HepG2 (cell line): ENCODE data around the gene AGPAT2. TPM values are rescaled to one million over a fixed set of nuclear protein-coding genes. Genes with fewer than 3 reads are reported as not detected.

Source experiments
- ATAC-seq: fragments of 200-7000 bp; cut with Tn5 transposase; 3 replicates; pipeline ENCODE4 v1.9.1; 2020; ENCODE audit warnings: mild to moderate bottlenecking, moderate library complexity
- BruUV-seq: library from RNA; stranded (reverse); fragments of 400-500 nt; replicated peaks from 2 replicates; lab custom pipeline; 2021; lab: Mats Ljungman, UMichigan
- CTCF ChIA-PET: fragments of 300-600 bp; formaldehyde crosslinking; extraction: SDS; loops from one replicate; lab custom pipeline; 2021; ENCODE audit warnings: low total read pairs, inconsistent platforms, low intra/inter-chr PET ratio; lab: Yijun Ruan, JAX
- POLR2A ChIA-PET: fragments of 350-600 bp; sonication (Branson Sonifier 250); formaldehyde crosslinking; loops from one replicate; lab custom pipeline; 2020; ENCODE audit warnings: antibody characterized with exemption, inconsistent platforms; lab: Yijun Ruan, JAX
- DNase-seq: peaks from one replicate; pipeline ENCODE4 v3.0.0-alpha.2; 2015; ENCODE audit warnings: low spot score
- FAIRE-seq: peaks from 3 replicates; lab custom pipeline; 2011; peaks lifted over from hg19 to GRCh38; lab: Jason Lieb, UNC
- H2AFZ ChIP-seq: one replicate; pipeline ENCODE4 v1.6.1; 2011; ENCODE audit warnings: low read length, inconsistent platforms
- H3K27ac ChIP-seq: fragments of 300-600 bp; 3 replicates; pipeline ENCODE4 v1.8.0; 2011; ENCODE audit warnings: mixed run types, mild to moderate bottlenecking, mixed read lengths, low read length, inconsistent platforms; ENCODE audit not compliant: insufficient read depth; ENCODE audit errors: extremely low read length
- H3K27me3 ChIP-seq, 2 experiments: fragments of 200-600 bp in 1 of 2; 2 replicates in 1 of 2; 3 replicates in 1 of 2; pipeline versions ENCODE4 v1.6.0 to v1.8.0; 2011; ENCODE audit warnings: low read length in 2 of 2, mild to moderate bottlenecking in 2 of 2, moderate library complexity in 2 of 2, inconsistent platforms in 1 of 2; ENCODE audit not compliant: insufficient read depth in 2 of 2, control insufficient read depth in 1 of 2
- H3K36me3 ChIP-seq, 2 experiments: fragments of 200-600 bp in 1 of 2; replicated peaks in 1 of 2; 2 replicates in 1 of 2; 3 replicates in 1 of 2; pipeline versions ENCODE4 v1.5.1 to v1.8.0; 2011; ENCODE audit warnings: low read length in 2 of 2, inconsistent platforms in 1 of 2; ENCODE audit not compliant: insufficient read depth in 2 of 2, control insufficient read depth in 1 of 2
- H3K4me1 ChIP-seq: 2 replicates; pipeline ENCODE4 v1.5.1; 2012; ENCODE audit warnings: low read length, inconsistent platforms; ENCODE audit not compliant: insufficient read depth
- H3K4me2 ChIP-seq: 2 replicates; pipeline ENCODE4 v1.6.0; 2011; ENCODE audit warnings: low read depth, low read length, inconsistent platforms
- H3K4me3 ChIP-seq, 3 experiments: fragments of 200-600 bp in 1 of 3; sonication (generic), shearing (Covaris generic) in 1 of 3; replicated peaks in 1 of 3; 2 replicates each; pipeline ENCODE4 v1.5.1; 2011 to 2016; ENCODE audit warnings: low read length in 3 of 3, inconsistent platforms in 2 of 3, low read depth in 2 of 3, mild to moderate bottlenecking in 2 of 3, control low read depth in 1 of 3, mixed read lengths in 1 of 3; ENCODE audit not compliant: insufficient read depth in 1 of 3
- H3K79me2 ChIP-seq: one replicate; pipeline ENCODE4 v1.6.1; 2011; ENCODE audit warnings: low read length, inconsistent platforms; ENCODE audit not compliant: insufficient read depth
- H3K9ac ChIP-seq: 2 replicates; pipeline ENCODE4 v1.6.0; 2011; ENCODE audit warnings: mild to moderate bottlenecking, low read depth, low read length, inconsistent platforms; ENCODE audit not compliant: insufficient read depth
- H3K9me3 ChIP-seq: 2 replicates; pipeline ENCODE4 v1.5.1; 2012; ENCODE audit warnings: mild to moderate bottlenecking, low read length
- H4K20me1 ChIP-seq: 2 replicates; pipeline ENCODE4 v1.6.0; 2011; ENCODE audit warnings: inconsistent platforms, mild to moderate bottlenecking, low read length, moderate library complexity; ENCODE audit not compliant: insufficient read depth
- ATAD3A ChIP-seq: sonication (generic); formaldehyde crosslinking; IDR thresholded peaks from 2 replicates; pipeline ENCODE4 v1.4.0; 2020; ENCODE audit warnings: missing genetic modification reagents
- HNRNPL ChIP-seq: fragments of 200-400 bp; formaldehyde crosslinking; IDR thresholded peaks from 2 replicates; pipeline ENCODE4 v1.6.1; 2017; ENCODE audit warnings: mild to moderate bottlenecking, low read depth, low read length
- HOXA5 ChIP-seq: sonication (generic); formaldehyde crosslinking; IDR thresholded peaks from 2 replicates; pipeline ENCODE4 v1.4.0; 2020; ENCODE audit warnings: missing genetic modification reagents
- PCBP1 ChIP-seq: fragments of 200-400 bp; formaldehyde crosslinking; IDR thresholded peaks from 2 replicates; pipeline ENCODE4 v1.6.1; 2017; ENCODE audit warnings: mild to moderate bottlenecking, low read depth, low read length, borderline replicate concordance
- STAT5B ChIP-seq: sonication (generic); formaldehyde crosslinking; IDR thresholded peaks from 2 replicates; pipeline ENCODE4 v1.4.0; 2020; ENCODE audit warnings: missing genetic modification reagents
- TRIM22 ChIP-seq: fragments of 450-650 bp; IDR thresholded peaks from 2 replicates; pipeline ENCODE4 v1.6.1; 2017
- ZNF547 ChIP-seq: sonication (generic); formaldehyde crosslinking; IDR thresholded peaks from 2 replicates; pipeline ENCODE4 v1.5.1; 2020; ENCODE audit warnings: mild to moderate bottlenecking, missing genetic modification reagents
- WGBS: methylation state at CpG from one replicate; pipeline ENCODE4 v1.1.6; 2017; ENCODE audit warnings: low lambda C conversion rate; 5-methylcytosine and 5-hydroxymethylcytosine counted together
- in situ Hi-C: cut with HindIII; loops from 2 replicates; pipeline ENCODE4 v1.10.0; 2017; ENCODE audit warnings: low pct_unique_long_range_greater_than_20kb; ENCODE audit not compliant: extremely low pct_ligation_motif_present
- intact Hi-C: fragments of 100-400 bp; cut with micrococcal nuclease; formaldehyde crosslinking; loops from one replicate; pipeline ENCODE4 v1.10.0; 2022; ENCODE audit not compliant: unreplicated experiment
- polyA plus RNA-seq, 8 experiments: library from polyadenylated mRNA; depleted of rRNA in 3 of 8; stranded (reverse) in 7 of 8; unstranded in 1 of 8; fragments of >200 nt; fragmentation: Illumina TruSeq in 4 of 8; extraction: Trizol in 4 of 8; gene quantifications; 2 replicates each; pipeline versions ENCODE4 v1.2.1 to v1.2.3, GENCODE V29; 2011 to 2016; ENCODE audit warnings: low read depth in 4 of 8, missing spikeins in 1 of 8, mixed read lengths in 1 of 8; ENCODE audit not compliant: insufficient read depth in 1 of 8
- total RNA-seq, 5 experiments: library from RNA; depleted of rRNA; stranded (reverse); fragments of >200 nt; fragmentation: Illumina TruSeq; extraction: Trizol; gene quantifications; 2 replicates each; pipeline ENCODE4 v1.2.3, GENCODE V29; 2016; ENCODE audit warnings: low read depth in 1 of 5
- TF ChIP-seq, protein P1 (sequence below): sonication (generic); formaldehyde crosslinking; IDR thresholded peaks from 2 replicates; pipeline ENCODE4 v1.4.0; 2020; ENCODE audit warnings: mild to moderate bottlenecking, missing genetic modification reagents

AGPAT2 gene
- total and polyA plus RNA-seq, 2 of the 13 experiments (the other 11 are each of a cell fraction or from before 2014, with no cell fraction given), result 3.9 to 25.8 TPM

GRCh38 chr9:136676920-136677686 is 10.2 kb downstream of the AGPAT2 start (continued):
- TF ChIP-seq, protein P1, sequence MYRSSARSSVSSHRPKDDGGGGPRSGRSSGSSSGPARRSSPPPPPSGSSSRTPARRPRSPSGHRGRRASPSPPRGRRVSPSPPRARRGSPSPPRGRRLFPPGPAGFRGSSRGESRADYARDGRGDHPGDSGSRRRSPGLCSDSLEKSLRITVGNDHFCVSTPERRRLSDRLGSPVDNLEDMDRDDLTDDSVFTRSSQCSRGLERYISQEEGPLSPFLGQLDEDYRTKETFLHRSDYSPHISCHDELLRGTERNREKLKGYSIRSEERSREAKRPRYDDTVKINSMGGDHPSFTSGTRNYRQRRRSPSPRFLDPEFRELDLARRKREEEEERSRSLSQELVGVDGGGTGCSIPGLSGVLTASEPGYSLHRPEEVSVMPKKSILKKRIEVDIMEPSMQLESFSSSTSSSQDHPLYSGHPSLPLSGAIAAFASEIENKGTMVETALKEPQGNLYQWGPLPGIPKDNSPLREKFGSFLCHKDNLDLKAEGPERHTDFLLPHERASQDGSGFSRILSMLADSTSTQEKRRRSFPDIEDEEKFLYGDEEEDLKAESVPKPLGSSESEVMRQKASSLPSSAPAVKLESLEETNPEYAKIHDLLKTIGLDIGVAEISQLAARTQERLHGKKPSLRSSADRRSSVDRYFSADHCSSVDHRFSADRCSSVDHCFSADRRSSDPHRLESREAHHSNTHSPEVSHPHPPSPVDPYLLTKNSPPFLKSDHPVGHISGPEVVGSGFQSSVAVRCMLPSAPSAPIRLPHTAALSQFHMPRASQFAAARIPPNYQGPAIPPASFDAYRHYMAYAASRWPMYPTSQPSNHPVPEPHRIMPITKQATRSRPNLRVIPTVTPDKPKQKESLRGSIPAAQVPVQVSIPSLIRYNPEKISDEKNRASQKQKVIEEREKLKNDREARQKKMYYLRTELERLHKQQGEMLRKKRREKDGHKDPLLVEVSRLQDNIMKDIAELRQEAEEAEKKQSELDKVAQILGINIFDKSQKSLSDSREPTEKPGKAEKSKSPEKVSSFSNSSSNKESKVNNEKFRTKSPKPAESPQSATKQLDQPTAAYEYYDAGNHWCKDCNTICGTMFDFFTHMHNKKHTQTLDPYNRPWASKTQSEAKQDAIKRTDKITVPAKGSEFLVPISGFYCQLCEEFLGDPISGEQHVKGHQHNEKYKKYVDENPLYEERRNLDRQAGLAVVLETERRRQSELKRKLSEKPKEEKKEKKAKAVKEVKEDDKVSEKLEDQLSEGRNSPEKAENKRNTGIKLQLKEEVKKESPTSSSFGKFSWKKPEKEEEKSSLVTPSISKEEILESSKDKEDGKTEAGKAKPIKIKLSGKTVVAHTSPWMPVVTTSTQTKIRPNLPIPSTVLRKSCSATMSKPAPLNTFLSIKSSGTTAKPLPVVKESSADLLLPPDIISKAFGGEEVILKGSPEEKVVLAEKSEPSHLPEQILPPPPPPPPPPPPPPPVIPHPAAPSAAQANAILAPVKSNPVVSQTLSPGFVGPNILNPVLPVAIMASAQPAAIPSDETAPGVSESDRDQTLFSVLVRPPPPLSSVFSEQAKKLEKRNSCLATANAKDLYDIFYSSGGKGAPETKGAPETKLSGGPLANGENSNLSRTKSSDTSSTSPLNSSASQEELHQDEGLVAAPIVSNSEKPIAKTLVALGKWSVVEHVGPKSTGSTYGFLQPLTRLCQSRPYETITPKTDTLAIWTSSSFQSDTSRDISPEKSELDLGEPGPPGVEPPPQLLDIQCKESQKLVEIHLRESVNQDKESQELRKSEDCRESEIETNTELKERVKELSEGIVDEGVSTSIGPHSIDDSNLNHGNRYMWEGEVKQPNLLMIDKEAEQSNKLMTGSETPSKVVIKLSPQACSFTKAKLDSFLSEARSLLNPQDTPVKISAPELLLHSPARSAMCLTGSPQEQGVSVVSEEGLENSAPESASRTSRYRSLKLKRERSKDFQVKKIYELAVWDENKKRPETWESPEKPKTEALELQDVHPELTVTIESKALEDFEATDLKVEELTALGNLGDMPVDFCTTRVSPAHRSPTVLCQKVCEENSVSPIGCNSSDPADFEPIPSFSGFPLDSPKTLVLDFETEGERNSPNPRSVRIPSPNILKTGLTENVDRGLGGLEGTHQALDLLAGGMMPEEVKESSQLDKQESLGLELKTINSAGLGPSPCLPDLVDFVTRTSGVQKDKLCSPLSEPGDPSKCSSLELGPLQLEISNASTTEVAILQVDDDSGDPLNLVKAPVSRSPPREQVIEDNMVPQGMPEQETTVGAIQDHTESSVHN (CRISPR knock-in tag), result no peak

- no TSS peak for BruUV-seq
- Histone ChIP-seq H3K4me1 (peaks cover 70% of the 10 kb centered on the region), H3K4me2 (no peak overlapping the region), H3K27ac (no peak overlapping the region), H3K9me3 (no peaks in the 10 kb centered on the region), H2AFZ (no peak overlapping the region), H3K79me2 (no peaks in the 10 kb centered on the region), H3K4me3 (no peak overlapping the region), H3K27me3 (peaks cover 2 to 6% of the 10 kb centered on the region in 2 experiments; a peak in 1 of 5 replicates), H3K36me3 (no peaks in the 10 kb centered on the region), H3K9ac (no peak overlapping the region), H4K20me1 (no peaks in the 10 kb centered on the region; the same call in 1 of the 2 replicates)
- ChIA-PET CTCF (no interaction called here), POLR2A (no interaction called here)
- no peak for FAIRE-seq
- 96% methylated on average over 5 of the region's 13 CpGs for WGBS
- DNase-seq, result no peak
- in situ Hi-C loops, result no loop called here
- ATAC-seq, result no peak
- intact Hi-C loops, result no loop called here
- TF ChIP-seq HOXA5 (no peak), PCBP1 (0 out of 2 replicates have a peak, but pooled peaks have one; percentile 47), HNRNPL (0 out of 2 replicates have a peak, but pooled peaks have one; percentile 35), TRIM22 (no peak), STAT5B (CRISPR knock-in tag) (no peak), ZNF547 (CRISPR knock-in tag) (no peak), ATAD3A (CRISPR knock-in tag) (no peak)
These were observed 10.9 kb downstream of the AGPAT2 start for GRCh38 chr9:136676297-136676794.
